GM12878 (cell line): Measurements from ENCODE around the gene NPR1. TPM values are rescaled to one million over a fixed set of nuclear protein-coding genes. Genes with fewer than 3 reads are reported as not detected.

Experiments used
- ATAC-seq: fragments of 200-7000 bp; cut with Tn5 transposase; 3 replicates; pipeline ENCODE4 v1.9.1; 2020; ENCODE audit warnings: mild to moderate bottlenecking, moderate library complexity
- BruUV-seq: library from RNA; stranded (reverse); fragments of 400-500 nt; replicated peaks from 2 replicates; lab custom pipeline; 2021; lab: Mats Ljungman, UMichigan
- CTCF ChIA-PET: fragments of 300-600 bp; sonication (Branson Sonifier 250); formaldehyde crosslinking; extraction: SDS; loops from one replicate; lab custom pipeline; 2021; ENCODE audit warnings: inconsistent platforms; lab: Yijun Ruan, JAX
- POLR2A ChIA-PET: fragments of 350-600 bp; formaldehyde crosslinking; extraction: SDS; loops from one replicate; lab custom pipeline; 2021; ENCODE audit warnings: inconsistent platforms; lab: Charles Lee
- RAD21 ChIA-PET: fragments of 300-600 bp; sonication (Branson Sonifier 250); formaldehyde crosslinking; loops from one replicate; lab custom pipeline; 2023; ENCODE audit warnings: antibody characterized with exemption; ENCODE audit not compliant: unreplicated experiment; lab: Charles Lee
- SMC1A ChIA-PET: fragments of 300-600 bp; sonication (Branson Sonifier 250); formaldehyde crosslinking; loops from one replicate; lab custom pipeline; 2023; ENCODE audit not compliant: unreplicated experiment, uncharacterized antibody; lab: Charles Lee
- DNase-seq: peaks from one replicate; pipeline ENCODE4 v3.0.0-alpha.2; 2011; ENCODE audit warnings: low read depth, low spot score
- FAIRE-seq: peaks from 3 replicates; lab custom pipeline; 2011; peaks lifted over from hg19 to GRCh38; lab: Jason Lieb, UNC
- H2AFZ ChIP-seq: 2 replicates; pipeline ENCODE4 v1.6.0; 2011; ENCODE audit warnings: low read depth, low read length, control low read depth; ENCODE audit not compliant: control insufficient read depth
- H3K27ac ChIP-seq: 2 replicates; pipeline ENCODE4 v1.5.1; 2011; ENCODE audit warnings: control low read depth; ENCODE audit not compliant: control insufficient read depth, insufficient read depth
- H3K27me3 ChIP-seq, 2 experiments: replicated peaks in 1 of 2; 2 replicates each; pipeline versions ENCODE4 v1.6.0 to v1.6.1; 2011; ENCODE audit warnings: low read length in 1 of 2; ENCODE audit not compliant: control insufficient read depth in 2 of 2, insufficient read depth in 2 of 2
- H3K36me3 ChIP-seq, 2 experiments: 2 replicates each; pipeline ENCODE4 v1.5.1; 2011; ENCODE audit warnings: low read length in 1 of 2; ENCODE audit not compliant: control insufficient read depth in 2 of 2, insufficient read depth in 2 of 2
- H3K4me1 ChIP-seq: 2 replicates; pipeline ENCODE4 v1.6.1; 2011; ENCODE audit warnings: mild to moderate bottlenecking, low read length, moderate library complexity, mixed read lengths; ENCODE audit not compliant: control insufficient read depth, insufficient read depth
- H3K4me2 ChIP-seq: 2 replicates; pipeline ENCODE4 v1.6.0; 2011; ENCODE audit warnings: control low read depth; ENCODE audit not compliant: control insufficient read depth, insufficient read depth
- H3K4me3 ChIP-seq: fragments of 200-600 bp; sonication (generic); 2 replicates; pipeline ENCODE4 v1.5.1; 2016
- H3K79me2 ChIP-seq: 2 replicates; pipeline ENCODE4 v1.6.0; 2011; ENCODE audit warnings: low read length; ENCODE audit not compliant: control insufficient read depth, insufficient read depth
- H3K9ac ChIP-seq: 2 replicates; pipeline ENCODE4 v1.8.0; 2011; ENCODE audit warnings: low read length, control low read depth, mixed read lengths; ENCODE audit not compliant: control insufficient read depth, insufficient read depth
- H3K9me3 ChIP-seq: replicated peaks from 3 replicates; pipeline ENCODE4 v1.5.1; 2011; ENCODE audit warnings: mild to moderate bottlenecking, low read length; ENCODE audit not compliant: control insufficient read depth, insufficient read depth
- H4K20me1 ChIP-seq: 2 replicates; pipeline ENCODE4 v1.6.0; 2011; ENCODE audit not compliant: control insufficient read depth, insufficient read depth
- E4F1 ChIP-seq: fragments of 450-650 bp; IDR thresholded peaks from 2 replicates; pipeline ENCODE4 v1.6.1; 2018; ENCODE audit warnings: borderline replicate concordance, mild to moderate bottlenecking; ENCODE audit not compliant: partially characterized antibody
- GABPA ChIP-seq: IDR thresholded peaks from 2 replicates; pipeline ENCODE4 v1.6.1; 2014; ENCODE audit warnings: antibody characterized with exemption, low read depth, mild to moderate bottlenecking, inconsistent platforms
- KLF5 ChIP-seq: fragments of 450-650 bp; IDR thresholded peaks from 2 replicates; pipeline ENCODE4 v1.6.1; 2014; ENCODE audit warnings: mild to moderate bottlenecking; ENCODE audit not compliant: partially characterized antibody
- NFXL1 ChIP-seq: fragments of 450-650 bp; IDR thresholded peaks from 2 replicates; pipeline ENCODE4 v1.6.1; 2017; ENCODE audit warnings: antibody characterized with exemption, mild to moderate bottlenecking, borderline replicate concordance
- ZBTB11 ChIP-seq: fragments of 450-650 bp; formaldehyde crosslinking; IDR thresholded peaks from 2 replicates; pipeline ENCODE4 v1.5.0; 2022; ENCODE audit warnings: mild to moderate bottlenecking, missing genetic modification characterization
- ZBTB33 ChIP-seq: fragments of 450-650 bp; IDR thresholded peaks from 2 replicates; pipeline ENCODE4 v1.6.1; 2017; ENCODE audit warnings: mild to moderate bottlenecking
- ZNF687 ChIP-seq: fragments of 450-650 bp; IDR thresholded peaks from 2 replicates; pipeline ENCODE4 v1.6.1; 2017; ENCODE audit warnings: mild to moderate bottlenecking, moderate library complexity
- WGBS: methylation state at CpG from one replicate; pipeline ENCODE4 v1.1.6; 2016; ENCODE audit warnings: low lambda C conversion rate; ENCODE audit not compliant: insufficient replicate concordance, insufficient coverage; ENCODE audit errors: missing lambda C conversion rate; 5-methylcytosine and 5-hydroxymethylcytosine counted together
- in situ Hi-C: fragments of 300-500 bp; cut with MboI; formaldehyde crosslinking; loops from 9 replicates; pipeline ENCODE4 v1.14.3; 2018; ENCODE audit warnings: mixed read lengths
- intact Hi-C: fragments of 100-400 bp; cut with micrococcal nuclease; formaldehyde crosslinking; loops from one replicate; pipeline ENCODE4 v1.14.2; 2022; ENCODE audit not compliant: unreplicated experiment
- polyA plus RNA-seq, 11 experiments: library from polyadenylated mRNA; depleted of rRNA in 4 of 11; unstranded in 6 of 11; stranded (reverse) in 5 of 11; fragments of >200 nt; fragmentation: Nextera tagmentation in 4 of 11; fragmentation: Illumina TruSeq in 1 of 11; extraction: Ambion mirVana in 4 of 11; extraction: Trizol in 1 of 11; gene quantifications; 1 replicate in 1 of 11; 2 replicates in 10 of 11; pipeline versions ENCODE4 v1.2.1 to v1.2.3, GENCODE V29; 2011 to 2016; ENCODE audit warnings: inconsistent platforms in 2 of 11, missing spikeins in 2 of 11, low read depth in 1 of 11
- total RNA-seq, 4 experiments: library from RNA; depleted of rRNA in 3 of 4; stranded (reverse); fragments of >200 nt in 3 of 4; fragmentation: Illumina TruSeq in 1 of 4; extraction: Trizol in 1 of 4; gene quantifications; 2 replicates each; pipeline versions ENCODE4 v1.2.1 to v1.2.3, GENCODE V29; 2013 to 2021

NPR1 gene
- total and polyA plus RNA-seq, 10 of the 15 experiments (the other 5 are each of a cell fraction or from before 2014, with no cell fraction given): 0.09 to 2.1 (median 0.28) TPM; not detected in 1

- Histone ChIP-seq H3K9ac (peak overlapping the region; percentile 37; the same call in 1 of the 2 replicates), H3K9me3 (no peaks in the 10 kb centered on the region; the same call in 2 of the 3 replicates), H4K20me1 (no peaks in the 10 kb centered on the region), H3K36me3 (peaks cover 0 to 10% of the 10 kb centered on the region in 2 experiments; a peak in 1 of 4 replicates), H3K27me3 (no peaks in the 10 kb centered on the region), H3K79me2 (peaks cover 32% of the 10 kb centered on the region), H2AFZ (no peak overlapping the region), H3K4me1 (peaks cover 33% of the 10 kb centered on the region), H3K4me2 (peak overlapping the region; percentile 19), H3K4me3 (no peak overlapping the region), H3K27ac (peak overlapping the region; percentile 77)
- FAIRE-seq (no peak), ATAC-seq (0 out of 3 replicates have a peak, but pooled peaks have one; percentile 2), DNase-seq (no peak)
- ChIA-PET POLR2A (interaction anchor here (0.5 to 8.7 kb wide), 2 partner anchors 9 to 1429 kb away, joined by 5 to 184 read pairs; no protein-coding TSS in a partner anchor), CTCF (interaction anchor here (0.7 to 7.0 kb wide), 8 partner anchors 9 to 253 kb away, joined by 3 to 63 read pairs (median 4); partner anchors contain the start of genes NPR1 and RAB13), SMC1A (interaction anchor here (0.5 to 10.3 kb wide), 6 partner anchors 9 to 472 kb away, joined by 3 to 144 read pairs (median 5); partner anchors contain the start of gene CHTOP), RAD21 (interaction anchor here (0.6 to 8.5 kb wide), 5 partner anchors 9 to 253 kb away, joined by 3 to 139 read pairs (median 3); no protein-coding TSS in a partner anchor)
- TF ChIP-seq KLF5: no peak
- TF ChIP-seq E4F1: no peak
- TF ChIP-seq ZBTB11 (CRISPR knock-in tag): no peak
- TF ChIP-seq GABPA: no peak
- TF ChIP-seq ZBTB33: no peak
- no peak for TF ChIP-seq ZNF687
- TF ChIP-seq NFXL1: no peak
- intact Hi-C loops (loop anchor here (1.0 kb wide), 1 partner anchor 8 kb away; no protein-coding TSS in a partner anchor), in situ Hi-C loops (no loop called here)
- no TSS peak for BruUV-seq
- 100% methylated on average over 1 of the region's 1 CpG for WGBS
These were observed 55.5 kb downstream of the NPR1 start for GRCh38 chr1:153733970-153734369.
